Gastroesophageal sphincter (tissue), 4 donors: ENCODE measurements around the gene CENPT. TPM values are rescaled to one million over a fixed set of nuclear protein-coding genes. Genes with fewer than 3 reads are reported as not detected.

ENCODE experiments used
- ATAC-seq: fragments of 150-250 bp; one replicate; pipeline ENCODE4 v1.9.1; 2016; ENCODE audit warnings: mild to moderate bottlenecking, moderate library complexity
- H3K27ac ChIP-seq, 4 donors: fragments of 200-600 bp; sonication (generic) in 3 of 4; 1 replicate in 3 of 4; 2 replicates in 1 of 4; pipeline ENCODE4 v1.5.1; 2016 to 2019
- H3K27me3 ChIP-seq: fragments of 200-600 bp; sonication (generic); one replicate; pipeline ENCODE4 v1.5.1; 2019
- H3K36me3 ChIP-seq, 2 donors: fragments of 200-600 bp; sonication (generic); one replicate each; pipeline ENCODE4 v1.5.1; 2019; ENCODE audit warnings: control low read depth in 1 of 2
- H3K4me1 ChIP-seq, 3 donors: fragments of 200-600 bp; sonication (generic); 1 replicate in 2 of 3; 2 replicates in 1 of 3; pipeline ENCODE4 v1.5.1; 2016 to 2019; ENCODE audit warnings: control low read depth in 2 of 3
- H3K4me3 ChIP-seq, 2 donors: fragments of 200-600 bp; sonication (generic); one replicate each; pipeline ENCODE4 v1.5.1; 2019; ENCODE audit warnings: mild to moderate bottlenecking in 1 of 2, moderate library complexity in 1 of 2
- H3K9me3 ChIP-seq, 3 donors: fragments of 200-600 bp; sonication (generic); one replicate each; pipeline ENCODE4 v1.5.1; 2017 to 2019; ENCODE audit warnings: control low read depth in 2 of 3
- CTCF ChIP-seq, 4 experiments: fragments of 200-600 bp in 2 of 4; fragments of 450-650 bp in 2 of 4; sonication (generic) in 1 of 4; IDR thresholded peaks; one replicate each; pipeline ENCODE4 v1.5.1; 2017 to 2019; ENCODE audit warnings: antibody characterized with exemption in 4 of 4, mild to moderate bottlenecking in 2 of 4, moderate library complexity in 2 of 4
- EP300 ChIP-seq: sonication (generic); formaldehyde crosslinking; IDR thresholded peaks from one replicate; pipeline ENCODE4 v1.6.1; 2017; ENCODE audit warnings: antibody characterized with exemption, mild to moderate bottlenecking
- POLR2A ChIP-seq, 2 donors: fragments of 450-650 bp; IDR thresholded peaks; one replicate each; pipeline ENCODE4 v1.6.1; 2017; ENCODE audit warnings: antibody characterized with exemption in 2 of 2, mild to moderate bottlenecking in 2 of 2, moderate library complexity in 1 of 2
- POLR2AphosphoS5 ChIP-seq: sonication (generic); formaldehyde crosslinking; IDR thresholded peaks from one replicate; pipeline ENCODE4 v1.6.1; 2017; ENCODE audit warnings: antibody characterized with exemption
- WGBS, 2 donors: methylation state at CpG; one replicate each; pipeline ENCODE4 v1.1.5; 2018; ENCODE audit warnings: low coverage in 1 of 2; 5-methylcytosine and 5-hydroxymethylcytosine counted together
- total RNA-seq, 4 donors: library from RNA; depleted of rRNA; stranded (reverse); fragments of >200 nt; gene quantifications; one replicate each; pipeline ENCODE4 v1.1.0, GENCODE V29; 2016

The CENPT gene
- total RNA-seq, 4 donors from 2014 or later = 15.4 to 44.2 (median 35.3) TPM

- peaks cover 0 to 24% of the 10 kb centered on the region in 2 donors for H3K36me3 ChIP-seq
- H3K27ac ChIP-seq = peak within 1 kb of the TSS; percentile 78 to 93 (median 88)
- H3K4me1 ChIP-seq = peaks cover 0 to 42% (median 16%) of the 10 kb centered on the region in 3 donors
- TF ChIP-seq POLR2A (IDR thresholded peaks at IDR 0.05) (peak; percentile 60 to 76), CTCF (IDR thresholded peaks at IDR 0.05) (no peak), POLR2AphosphoS5 (peak; percentile 78), EP300 (no peak)
- H3K9me3 ChIP-seq = no peaks in the 10 kb centered on the region
- peak; percentile 99 for ATAC-seq
- 0% methylated on average over 6 of the region's 54 CpGs; no CpG with 5 or more reads in 1 of the 2 donors for WGBS, 2 donors
- H3K27me3 ChIP-seq = no peaks in the 10 kb centered on the region
- peak within 1 kb of the TSS; percentile 91 to 97 for H3K4me3 ChIP-seq
Measured at GRCh38 chr16:67806428-67807147, 40.9 kb downstream of the CENPT start, which contains the start of the genes RANBP10 and TSNAXIP1. RANBP10 (minus strand) TSS chr16:67806560; CDS start chr16:67806536, 24 bp downstream. TSNAXIP1 (plus strand) TSS chr16:67806889; CDS start chr16:67807150, 261 bp downstream.

GRCh38 chr16:67805718-67806427 lies 41.6 kb downstream of the CENPT start:
- no peaks in the 10 kb centered on the region for H3K27me3 ChIP-seq
- TF ChIP-seq EP300 (no peak), POLR2A (IDR thresholded peaks at IDR 0.05) (no peak), CTCF (IDR thresholded peaks at IDR 0.05) (no peak), POLR2AphosphoS5 (no peak)
- peak overlapping the region; percentile 78 to 93 (median 88) for H3K27ac ChIP-seq
- H3K36me3 ChIP-seq = peaks cover 0 to 30% of the 10 kb centered on the region in 2 donors
- peaks cover 0 to 44% (median 16%) of the 10 kb centered on the region in 3 donors for H3K4me1 ChIP-seq
- ATAC-seq = no peak
- H3K4me3 ChIP-seq = peak overlapping the region; percentile 91 to 97
- WGBS, 2 donors = no CpG with 5 or more reads among the region's 26 CpGs
- H3K9me3 ChIP-seq = no peaks in the 10 kb centered on the region

GRCh38 chr16:67804853-67805542 lies 42.5 kb downstream of the CENPT start:
- 85 to 88% methylated on average over 2 to 3 of the region's 4 CpGs for WGBS, 2 donors
- H3K27ac ChIP-seq = no peak overlapping the region
- H3K4me3 ChIP-seq = peak overlapping the region; percentile 91 to 97
- H3K4me1 ChIP-seq = peaks cover 0 to 53% (median 18%) of the 10 kb centered on the region in 3 donors
- no peaks in the 10 kb centered on the region for H3K9me3 ChIP-seq
- H3K27me3 ChIP-seq = no peaks in the 10 kb centered on the region
- no peak for TF ChIP-seq EP300
- TF ChIP-seq POLR2A (IDR thresholded peaks at IDR 0.05) = no peak
- peaks cover 0 to 38% of the 10 kb centered on the region in 2 donors for H3K36me3 ChIP-seq
- ATAC-seq = no peak

- 87 to 89% methylated on average over 3 of the region's 3 CpGs for WGBS, 2 donors
- H3K36me3 ChIP-seq = peaks cover 0 to 45% of the 10 kb centered on the region in 2 donors
Measured at GRCh38 chr16:67803894-67804293, 43.6 kb downstream of the CENPT start.

More at GRCh38 chr16:67803894-67804293, 43.6 kb downstream of the CENPT start:
- Histone ChIP-seq H3K27ac (no peak overlapping the region), H3K27me3 (no peaks in the 10 kb centered on the region), H3K9me3 (no peaks in the 10 kb centered on the region), H3K4me1 (peaks cover 0 to 59% (median 19%) of the 10 kb centered on the region in 3 donors), H3K4me3 (no peak overlapping the region)
- no peak for TF ChIP-seq CTCF (IDR thresholded peaks at IDR 0.05)
- TF ChIP-seq EP300 = no peak
- no peak for TF ChIP-seq POLR2AphosphoS5
- TF ChIP-seq POLR2A (IDR thresholded peaks at IDR 0.05) = no peak
- ATAC-seq = no peak
